Measurements from ENCODE around the gene PANX3.

DNA sequence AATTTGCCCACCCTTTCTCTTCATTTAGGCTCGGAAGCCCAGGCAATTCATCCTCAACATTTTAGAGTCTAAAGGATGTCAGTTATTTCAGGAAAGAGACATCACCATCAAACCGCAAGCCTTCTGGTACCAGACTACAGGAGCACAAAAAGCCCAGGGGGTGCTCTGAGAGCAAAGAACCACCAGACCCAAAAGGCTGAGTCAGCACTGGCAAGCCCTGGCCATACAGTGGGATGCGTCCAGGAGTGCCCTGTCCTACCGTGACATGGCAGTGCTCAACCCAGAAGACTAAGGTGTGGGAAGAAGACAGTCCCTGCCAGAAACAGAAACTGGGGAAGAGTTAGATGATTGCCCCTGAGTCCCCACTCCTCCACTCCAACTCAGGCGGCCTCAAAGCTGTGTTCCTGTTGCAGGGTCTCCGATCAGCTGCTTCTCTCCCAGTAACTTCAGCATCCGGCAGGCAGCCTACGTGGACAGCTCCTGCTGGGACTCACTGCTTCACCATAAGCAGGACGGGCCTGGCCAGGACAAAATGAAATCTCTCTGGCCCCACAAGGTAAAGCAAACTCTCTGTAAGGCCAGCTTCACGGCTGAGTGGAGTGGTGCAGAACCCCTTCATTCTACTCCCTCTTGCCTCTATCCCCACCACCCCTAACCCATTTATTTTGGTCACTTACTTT is 1.5 kb downstream of the PANX3 start:
- TF ChIP-seq, protein P1, sequence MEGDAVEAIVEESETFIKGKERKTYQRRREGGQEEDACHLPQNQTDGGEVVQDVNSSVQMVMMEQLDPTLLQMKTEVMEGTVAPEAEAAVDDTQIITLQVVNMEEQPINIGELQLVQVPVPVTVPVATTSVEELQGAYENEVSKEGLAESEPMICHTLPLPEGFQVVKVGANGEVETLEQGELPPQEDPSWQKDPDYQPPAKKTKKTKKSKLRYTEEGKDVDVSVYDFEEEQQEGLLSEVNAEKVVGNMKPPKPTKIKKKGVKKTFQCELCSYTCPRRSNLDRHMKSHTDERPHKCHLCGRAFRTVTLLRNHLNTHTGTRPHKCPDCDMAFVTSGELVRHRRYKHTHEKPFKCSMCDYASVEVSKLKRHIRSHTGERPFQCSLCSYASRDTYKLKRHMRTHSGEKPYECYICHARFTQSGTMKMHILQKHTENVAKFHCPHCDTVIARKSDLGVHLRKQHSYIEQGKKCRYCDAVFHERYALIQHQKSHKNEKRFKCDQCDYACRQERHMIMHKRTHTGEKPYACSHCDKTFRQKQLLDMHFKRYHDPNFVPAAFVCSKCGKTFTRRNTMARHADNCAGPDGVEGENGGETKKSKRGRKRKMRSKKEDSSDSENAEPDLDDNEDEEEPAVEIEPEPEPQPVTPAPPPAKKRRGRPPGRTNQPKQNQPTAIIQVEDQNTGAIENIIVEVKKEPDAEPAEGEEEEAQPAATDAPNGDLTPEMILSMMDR (IDR thresholded peaks at IDR 0.05; ENCODE audit: poor library complexity, severe bottlenecking), result no peak
- TF ChIP-seq EZH2 (IDR thresholded peaks at IDR 0.05; ENCODE audit: borderline replicate concordance, insufficient read depth, low read length, poor library complexity, severe bottlenecking), result no peak
- TF ChIP-seq, protein P2, sequence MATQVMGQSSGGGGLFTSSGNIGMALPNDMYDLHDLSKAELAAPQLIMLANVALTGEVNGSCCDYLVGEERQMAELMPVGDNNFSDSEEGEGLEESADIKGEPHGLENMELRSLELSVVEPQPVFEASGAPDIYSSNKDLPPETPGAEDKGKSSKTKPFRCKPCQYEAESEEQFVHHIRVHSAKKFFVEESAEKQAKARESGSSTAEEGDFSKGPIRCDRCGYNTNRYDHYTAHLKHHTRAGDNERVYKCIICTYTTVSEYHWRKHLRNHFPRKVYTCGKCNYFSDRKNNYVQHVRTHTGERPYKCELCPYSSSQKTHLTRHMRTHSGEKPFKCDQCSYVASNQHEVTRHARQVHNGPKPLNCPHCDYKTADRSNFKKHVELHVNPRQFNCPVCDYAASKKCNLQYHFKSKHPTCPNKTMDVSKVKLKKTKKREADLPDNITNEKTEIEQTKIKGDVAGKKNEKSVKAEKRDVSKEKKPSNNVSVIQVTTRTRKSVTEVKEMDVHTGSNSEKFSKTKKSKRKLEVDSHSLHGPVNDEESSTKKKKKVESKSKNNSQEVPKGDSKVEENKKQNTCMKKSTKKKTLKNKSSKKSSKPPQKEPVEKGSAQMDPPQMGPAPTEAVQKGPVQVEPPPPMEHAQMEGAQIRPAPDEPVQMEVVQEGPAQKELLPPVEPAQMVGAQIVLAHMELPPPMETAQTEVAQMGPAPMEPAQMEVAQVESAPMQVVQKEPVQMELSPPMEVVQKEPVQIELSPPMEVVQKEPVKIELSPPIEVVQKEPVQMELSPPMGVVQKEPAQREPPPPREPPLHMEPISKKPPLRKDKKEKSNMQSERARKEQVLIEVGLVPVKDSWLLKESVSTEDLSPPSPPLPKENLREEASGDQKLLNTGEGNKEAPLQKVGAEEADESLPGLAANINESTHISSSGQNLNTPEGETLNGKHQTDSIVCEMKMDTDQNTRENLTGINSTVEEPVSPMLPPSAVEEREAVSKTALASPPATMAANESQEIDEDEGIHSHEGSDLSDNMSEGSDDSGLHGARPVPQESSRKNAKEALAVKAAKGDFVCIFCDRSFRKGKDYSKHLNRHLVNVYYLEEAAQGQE (IDR thresholded peaks at IDR 0.05; ENCODE audit: borderline replicate concordance), result no peak
- TF ChIP-seq POLR2AphosphoS5 (IDR thresholded peaks at IDR 0.05), result no peak
- no peak for TF ChIP-seq TAF1 (IDR thresholded peaks at IDR 0.05; ENCODE audit: low read depth)
- no peak for TF ChIP-seq RAD21 (conservative IDR thresholded peaks at IDR 0.05)
- TF ChIP-seq EP300 (conservative IDR thresholded peaks at IDR 0.05; ENCODE audit: poor library complexity, severe bottlenecking), result no peak

Measured in neural cell (in vitro differentiated cells).